ENCODE data around the gene DDAH1.
A peak's percentile ranks its signal among the peaks of the same experiment; 100 is the strongest.

Gene DDAH1

DNA sequence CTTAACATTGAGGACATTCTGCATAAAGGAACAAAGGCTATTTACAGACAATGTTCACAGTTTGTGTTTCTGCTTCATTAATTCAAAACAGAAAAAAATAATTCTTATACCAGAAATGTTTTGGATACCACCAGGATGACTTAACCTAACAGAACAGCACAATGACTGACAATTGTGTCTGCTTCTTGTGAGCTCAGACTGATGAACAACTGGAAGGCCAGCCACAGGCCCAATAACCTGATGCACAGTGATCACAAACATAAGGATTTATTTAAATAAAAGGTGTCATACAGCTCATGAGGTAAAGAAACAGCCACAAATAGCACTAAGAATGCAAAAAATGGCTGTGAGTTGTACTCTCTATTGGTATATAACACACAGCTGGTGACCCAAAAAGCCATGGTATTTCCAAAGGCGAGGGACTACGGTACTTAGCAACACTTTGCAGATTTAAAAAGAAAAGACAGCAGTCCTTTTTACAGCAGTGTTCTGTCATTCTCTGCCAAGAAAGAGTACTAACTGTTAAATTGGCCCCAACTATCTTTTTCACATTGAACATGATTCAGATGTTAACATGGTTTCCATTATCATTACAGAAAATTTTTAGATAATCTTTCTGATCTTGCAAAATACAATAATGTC, 32.1 kb upstream of the DDAH1 start:
- CTCF ChIA-PET: interaction anchor here (1.0 to 1.6 kb wide), 4 partner anchors 9 to 129 kb away, joined by 3 read pairs; no protein-coding TSS in a partner anchor
- DNase-seq (ENCODE audit: low read depth, low spot score): no peak
- POLR2A ChIA-PET: interaction anchor here (0.6 to 2.5 kb wide), 2 partner anchors 8 to 83 kb away, joined by 5 to 20 read pairs; partner anchors contain the start of gene CCN1
- no peak for TF ChIP-seq CTCF (IDR thresholded peaks at IDR 0.05; ENCODE audit: insufficient read depth, low read length, missing control alignments)
- H3K4me3 ChIP-seq (ENCODE audit: low read depth, low read length): no peak overlapping the region

DNA sequence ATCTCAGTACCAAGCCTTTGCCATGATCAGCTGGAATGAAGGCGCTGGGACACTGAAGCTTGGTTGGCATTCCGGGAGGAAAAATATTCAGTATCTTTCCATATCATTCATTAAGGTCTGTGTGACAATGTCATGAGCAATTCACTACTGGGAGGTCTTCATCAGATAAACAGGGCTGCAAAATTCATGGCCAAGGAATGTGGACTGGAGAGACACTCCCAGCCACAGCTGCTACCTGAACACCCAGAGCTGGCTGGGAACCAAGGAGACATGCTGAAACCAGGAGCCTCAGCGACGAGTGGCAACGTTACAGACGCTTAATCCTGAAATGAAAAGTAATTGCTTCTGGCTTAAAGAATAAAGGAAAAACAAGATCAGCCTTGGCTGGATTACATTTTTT, 30.6 kb upstream of the DDAH1 start:
- no peak for TF ChIP-seq CTCF (IDR thresholded peaks at IDR 0.05; ENCODE audit: insufficient read depth, low read length, missing control alignments)
- DNase-seq (ENCODE audit: low read depth, low spot score): no peak
- no peak overlapping the region for H3K4me3 ChIP-seq (ENCODE audit: low read depth, low read length)
- CTCF ChIA-PET: no interaction called here
- POLR2A ChIA-PET: interaction anchor here (1.0 to 2.5 kb wide), 2 partner anchors 31 to 84 kb away, joined by 3 to 20 read pairs; partner anchors contain the start of genes CCN1 and DDAH1

DNA sequence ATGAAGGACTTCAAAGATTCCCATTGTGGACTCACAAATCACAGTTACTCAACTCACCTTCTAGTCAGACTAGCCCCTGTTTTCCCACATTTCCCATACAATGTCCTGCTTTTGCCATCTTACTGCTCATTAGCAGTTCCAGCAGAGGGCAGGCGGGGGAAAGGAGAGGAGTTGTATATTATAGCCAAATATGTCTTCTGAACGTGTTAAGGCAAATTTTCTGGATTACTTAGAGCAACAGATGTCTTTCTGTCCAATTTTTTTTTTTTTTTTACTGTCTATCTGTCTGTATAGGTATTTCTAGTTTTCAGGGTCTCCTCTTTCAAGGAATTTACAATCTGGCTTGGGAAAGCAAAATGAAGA, 29.9 kb upstream of the DDAH1 start:
- POLR2A ChIA-PET: no interaction called here
- peak; percentile 27 for TF ChIP-seq CTCF (IDR thresholded peaks at IDR 0.05; ENCODE audit: insufficient read depth, low read length, missing control alignments)
- no peak overlapping the region for H3K4me3 ChIP-seq (ENCODE audit: low read depth, low read length)
- DNase-seq (ENCODE audit: low read depth, low spot score): no peak
- CTCF ChIA-PET: no interaction called here

DNA sequence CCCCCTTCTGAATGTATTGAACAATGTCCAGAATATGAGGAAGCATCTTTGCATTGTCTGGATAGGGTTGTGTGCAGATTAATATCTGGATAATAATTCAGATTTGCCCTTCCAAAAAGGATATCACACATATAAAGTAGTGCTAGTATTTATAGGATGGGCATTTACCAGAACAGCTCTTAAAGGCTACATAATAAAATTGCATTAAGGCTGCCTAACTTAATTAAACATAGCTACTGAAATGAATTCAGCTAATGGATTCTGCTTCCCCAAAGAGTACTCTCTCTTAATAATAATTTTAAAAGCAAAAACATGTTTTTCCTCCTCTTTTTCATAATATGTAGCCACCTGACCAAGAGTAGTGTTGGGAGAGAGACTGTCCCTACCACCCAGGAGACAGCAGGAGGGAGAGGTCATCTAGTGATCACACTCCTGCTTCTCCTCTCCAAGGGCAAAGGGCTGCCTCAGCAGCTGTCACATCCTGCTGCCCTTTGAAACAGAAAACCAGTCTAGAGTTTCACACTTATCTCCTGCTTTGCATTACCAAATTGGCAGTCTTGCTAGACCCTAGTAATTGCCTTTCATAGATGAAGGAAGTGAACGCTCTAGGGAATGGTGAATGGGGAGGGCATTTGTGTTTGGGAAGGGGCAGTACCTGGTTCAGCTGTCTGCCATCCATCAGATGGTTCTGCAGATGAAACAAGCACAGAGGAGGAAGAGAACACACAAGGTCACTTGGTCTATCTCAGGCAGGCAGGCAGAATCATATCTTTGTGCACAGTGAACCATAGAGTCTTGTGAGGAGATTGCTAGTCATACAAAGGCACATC, 29.3 kb upstream of the DDAH1 start:
- TF ChIP-seq CTCF (IDR thresholded peaks at IDR 0.05; ENCODE audit: insufficient read depth, low read length, missing control alignments): no peak
- no peak for DNase-seq (ENCODE audit: low read depth, low spot score)
- ChIA-PET POLR2A (no interaction called here), CTCF (interaction anchor here (0.8 kb wide), 1 partner anchor 8 kb away, joined by 3 read pairs; no protein-coding TSS in a partner anchor)
- no peak overlapping the region for H3K4me3 ChIP-seq (ENCODE audit: low read depth, low read length)

- no peak overlapping the region for H3K4me3 ChIP-seq (ENCODE audit: low read depth, low read length)
- no peak for DNase-seq (ENCODE audit: low read depth, low spot score)
- ChIA-PET POLR2A (no interaction called here), CTCF (interaction anchor here (1.2 kb wide), 1 partner anchor 12 kb away, joined by 3 read pairs; no protein-coding TSS in a partner anchor)
- TF ChIP-seq CTCF (IDR thresholded peaks at IDR 0.05; ENCODE audit: insufficient read depth, low read length, missing control alignments): no peak
Observed at GRCh38 chr1:85490270-85490985, 25.5 kb upstream of the DDAH1 start.

- no peak for DNase-seq (ENCODE audit: low read depth, low spot score)
- ChIA-PET CTCF (interaction anchor here (1.2 to 1.4 kb wide), 2 partner anchors 9 to 13 kb away, joined by 3 read pairs; no protein-coding TSS in a partner anchor), POLR2A (no interaction called here)
- TF ChIP-seq CTCF (IDR thresholded peaks at IDR 0.05; ENCODE audit: insufficient read depth, low read length, missing control alignments): no peak
- H3K4me3 ChIP-seq (ENCODE audit: low read depth, low read length): no peak overlapping the region
Observed at GRCh38 chr1:85488126-85488525, 23.2 kb upstream of the DDAH1 start.
